Measurements from ENCODE around the gene RETREG3.
"Not testable (repeated sequence)": the region's sequence is repeated elsewhere in the genome, so short reads cannot be mapped to it uniquely, and the experiment has no call there.

RETREG3 gene

DNA sequence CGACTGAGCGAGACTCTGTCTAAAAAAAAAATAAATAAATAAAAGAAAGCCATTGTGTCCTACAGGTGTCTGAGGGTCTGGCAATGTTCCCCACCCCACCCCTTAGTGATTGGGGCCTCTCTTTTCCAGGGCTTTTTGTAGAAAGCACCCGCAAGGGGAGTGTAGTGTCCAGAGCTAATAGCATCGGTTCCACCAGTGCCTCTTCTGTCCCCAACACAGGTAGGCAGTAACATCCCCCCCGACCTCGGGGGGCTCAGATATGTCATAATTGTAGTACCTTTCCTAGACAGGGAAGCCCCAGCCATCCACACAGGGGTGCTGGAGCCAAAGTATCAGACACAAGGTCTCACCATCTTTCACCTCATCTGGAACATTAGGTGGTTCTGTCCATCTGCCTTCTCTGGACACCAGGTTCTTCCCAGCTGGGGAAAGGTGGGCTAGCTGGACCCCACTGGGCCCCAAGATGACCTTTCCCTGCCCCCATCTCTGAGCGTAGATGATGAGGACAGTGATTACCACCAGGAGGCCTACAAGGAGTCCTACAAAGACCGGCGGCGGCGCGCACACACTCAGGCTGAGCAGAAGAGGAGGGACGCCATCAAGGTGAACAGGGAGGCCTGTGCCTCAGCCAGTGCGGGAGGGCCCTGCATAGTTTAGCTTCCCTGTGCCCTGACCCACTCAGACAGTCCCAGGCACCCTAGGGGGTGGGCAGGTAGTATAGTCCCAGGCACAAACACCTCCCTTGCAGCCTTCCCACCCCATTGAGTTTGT, 40.6 kb downstream of the RETREG3 start:
- no peak for DNase-seq

DNA sequence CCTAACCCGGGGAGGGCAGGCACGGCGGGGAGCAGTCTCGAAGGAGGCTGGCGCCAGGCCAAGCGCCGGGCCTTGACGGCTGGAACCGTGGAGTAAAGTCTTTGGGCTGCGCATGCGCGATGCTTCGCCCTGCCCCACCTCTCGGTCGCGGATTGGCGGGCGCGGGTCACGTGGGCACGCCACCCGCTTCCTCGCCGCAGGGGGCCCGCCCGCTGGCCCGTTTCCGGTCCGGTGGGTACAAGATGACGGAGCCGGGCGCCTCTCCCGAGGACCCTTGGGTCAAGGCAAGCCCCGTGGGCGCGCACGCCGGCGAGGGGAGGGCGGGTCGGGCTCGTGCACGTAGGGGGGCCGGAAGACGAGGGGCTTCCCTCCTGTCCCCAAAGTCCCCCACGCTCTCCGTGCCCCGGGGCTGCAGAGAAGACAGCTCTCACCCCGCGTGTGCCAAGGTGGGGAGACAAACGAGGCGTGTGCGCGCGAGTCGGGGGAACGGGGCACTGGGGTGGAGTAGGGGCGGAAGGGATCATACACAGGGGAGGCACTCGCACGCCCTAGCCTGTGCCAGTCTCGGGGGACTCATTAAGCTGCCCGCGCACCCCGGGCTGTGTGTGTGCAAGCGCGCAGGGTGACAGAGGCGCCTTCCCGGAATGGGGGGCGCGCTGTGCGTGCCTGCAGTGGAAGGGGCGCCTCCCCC, 42.1 kb downstream of the RETREG3 start, which contains the start of gene MLX:
Gene MLX (plus strand): TSS at position 218 of the 691 bp plus-strand sequence. CDS start 25 bp downstream, at position 243.
- peak; percentile 98 for DNase-seq

DNA sequence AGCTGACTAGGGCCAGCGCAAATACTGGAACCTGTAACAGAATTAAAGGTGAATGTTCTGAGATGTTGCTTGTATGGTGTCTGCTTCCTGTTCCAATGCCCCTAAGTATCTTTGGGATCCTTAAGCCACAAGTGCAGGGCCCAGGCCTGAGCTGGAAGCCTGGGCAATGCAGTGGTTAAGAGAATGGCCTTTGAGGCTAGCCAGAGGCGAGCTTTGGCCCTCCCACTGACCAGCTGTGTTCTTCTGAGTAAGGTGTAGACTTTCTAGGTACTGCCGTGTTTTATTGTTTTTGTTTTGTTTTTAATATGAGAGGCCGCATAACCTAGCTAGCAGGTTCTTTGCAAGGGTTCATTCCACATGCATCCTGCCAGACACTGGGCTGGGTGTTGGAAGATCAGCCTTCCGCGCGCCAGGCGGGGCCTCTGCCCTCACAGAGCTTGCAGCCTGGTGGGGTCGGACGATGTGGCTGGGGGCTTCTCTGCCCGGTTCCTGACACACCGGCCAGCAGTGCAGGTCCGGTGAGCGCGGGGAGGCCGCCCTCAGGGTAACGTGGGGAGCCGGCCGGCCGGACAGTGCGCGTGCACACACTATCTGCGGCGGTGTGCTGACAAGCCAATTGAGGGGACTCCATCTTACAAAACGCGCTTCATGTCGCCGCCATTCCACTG, 42.8 kb downstream of the RETREG3 start:
- no peak for DNase-seq

DNA sequence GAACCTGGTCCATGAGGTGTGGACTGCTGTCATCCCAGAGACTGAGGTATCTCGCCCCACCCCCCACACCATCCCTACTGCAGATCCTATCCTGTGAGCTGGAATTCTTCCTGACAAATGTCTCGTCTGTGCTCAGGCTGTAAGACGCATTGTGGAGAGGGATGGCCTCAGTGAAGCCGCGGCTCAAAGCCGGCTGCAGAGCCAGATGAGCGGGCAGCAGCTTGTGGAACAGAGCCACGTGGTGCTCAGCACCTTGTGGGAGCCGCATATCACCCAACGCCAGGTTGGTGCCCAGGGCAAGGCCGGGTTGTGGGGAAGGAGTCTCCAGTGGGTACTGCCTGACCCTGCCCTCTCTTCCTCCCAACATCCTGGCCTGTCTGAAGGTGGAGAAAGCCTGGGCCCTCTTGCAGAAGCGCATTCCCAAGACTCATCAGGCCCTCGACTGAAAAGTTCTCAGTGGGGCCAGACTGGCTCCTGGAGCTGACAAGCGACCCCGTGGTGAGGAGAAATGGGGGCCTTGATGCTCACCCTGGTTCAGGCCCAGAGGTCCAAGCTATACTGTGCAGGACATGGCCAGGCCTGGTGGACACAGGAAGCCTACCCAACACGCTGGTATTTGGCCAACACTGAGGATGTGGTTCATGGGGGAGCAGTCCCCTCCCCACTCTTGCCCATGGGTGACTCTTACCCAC, 43.5 kb downstream of the RETREG3 start:
- DNase-seq: no peak

DNA sequence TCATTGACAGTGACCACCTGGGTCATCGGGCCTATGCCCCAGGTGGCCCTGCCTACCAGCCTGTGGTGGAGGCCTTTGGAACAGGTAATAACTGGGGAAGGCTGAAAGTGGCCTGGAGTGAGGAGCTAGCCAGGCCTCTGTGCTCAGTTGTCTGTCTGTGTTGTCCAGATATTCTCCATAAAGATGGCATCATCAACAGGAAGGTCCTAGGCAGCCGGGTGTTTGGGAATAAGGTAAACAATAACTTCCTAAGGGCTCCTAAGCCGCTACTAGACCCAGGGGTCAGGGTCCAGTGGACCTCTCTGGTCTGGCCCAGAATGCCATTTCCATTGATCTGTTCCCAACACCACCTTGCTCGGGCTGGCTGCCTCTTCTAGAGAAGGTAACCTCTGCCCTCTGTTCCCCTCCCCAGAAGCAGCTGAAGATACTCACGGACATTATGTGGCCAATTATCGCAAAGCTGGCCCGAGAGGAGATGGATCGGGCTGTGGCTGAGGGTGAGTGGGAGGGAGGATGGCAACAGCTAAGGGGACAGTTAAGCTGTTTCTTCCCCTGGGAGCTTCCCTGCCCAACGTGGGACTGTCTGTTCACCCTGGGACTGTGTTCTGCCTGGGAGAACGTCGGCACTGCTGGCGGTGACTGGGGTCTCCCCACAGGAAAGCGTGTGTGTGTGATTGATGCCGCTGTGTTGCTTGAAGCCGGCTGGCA, 44.2 kb downstream of the RETREG3 start:
- DNase-seq: no peak

DNA sequence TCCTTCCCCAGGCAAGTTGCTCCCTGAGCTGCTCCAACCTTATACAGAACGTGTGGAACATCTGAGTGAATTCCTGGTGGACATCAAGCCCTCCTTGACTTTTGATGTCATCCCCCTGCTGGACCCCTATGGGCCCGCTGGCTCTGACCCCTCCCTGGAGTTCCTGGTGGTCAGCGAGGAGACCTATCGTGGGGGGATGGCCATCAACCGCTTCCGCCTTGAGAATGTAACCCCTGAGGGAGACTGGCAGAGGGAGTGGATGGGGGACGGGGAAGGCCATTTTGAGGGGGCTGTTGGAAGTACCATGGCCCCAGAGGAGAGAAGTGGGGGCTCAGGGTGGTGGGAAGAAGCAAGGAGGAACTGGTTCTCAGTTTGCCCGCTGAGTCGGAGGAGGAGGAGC, 45.2 kb downstream of the RETREG3 start:
- DNase-seq: no peak

DNA sequence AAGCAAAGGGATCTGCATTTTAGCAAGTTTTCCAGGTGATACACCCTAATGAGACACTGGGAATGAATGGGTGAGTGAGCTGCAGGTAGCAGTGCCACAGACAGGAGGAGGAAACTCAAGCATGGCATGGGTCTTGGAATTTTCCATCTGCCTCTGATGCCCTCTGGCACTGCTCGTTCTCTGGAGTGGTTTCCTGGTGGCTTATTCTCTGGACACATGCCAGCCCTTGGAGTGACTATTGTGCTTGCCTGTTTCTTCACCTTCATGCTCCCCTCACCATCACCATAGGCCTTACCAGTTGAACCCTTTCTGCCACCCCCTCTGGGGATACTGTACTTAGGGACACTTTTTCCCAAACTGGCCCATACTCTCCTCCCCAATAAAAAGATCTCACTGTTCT, 45.6 kb downstream of the RETREG3 start:
- no peak for DNase-seq

DNA sequence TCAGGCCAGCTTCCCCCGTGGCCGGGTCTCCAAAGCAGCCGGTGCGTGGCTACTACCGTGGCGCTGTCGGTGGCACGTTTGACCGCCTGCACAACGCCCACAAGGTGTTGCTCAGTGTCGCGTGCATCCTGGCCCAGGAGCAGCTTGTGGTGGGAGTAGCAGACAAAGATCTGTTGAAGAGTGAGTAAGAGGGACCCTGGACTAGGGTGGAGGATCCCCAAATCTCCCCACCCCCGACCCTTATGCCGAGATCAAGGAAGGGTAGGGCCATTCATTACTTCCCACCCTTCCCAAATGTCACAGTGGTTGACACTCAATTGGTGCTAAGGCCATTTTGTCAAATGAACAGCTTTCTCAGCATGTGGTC, 46.0 kb downstream of the RETREG3 start:
- no peak for DNase-seq

DNA sequence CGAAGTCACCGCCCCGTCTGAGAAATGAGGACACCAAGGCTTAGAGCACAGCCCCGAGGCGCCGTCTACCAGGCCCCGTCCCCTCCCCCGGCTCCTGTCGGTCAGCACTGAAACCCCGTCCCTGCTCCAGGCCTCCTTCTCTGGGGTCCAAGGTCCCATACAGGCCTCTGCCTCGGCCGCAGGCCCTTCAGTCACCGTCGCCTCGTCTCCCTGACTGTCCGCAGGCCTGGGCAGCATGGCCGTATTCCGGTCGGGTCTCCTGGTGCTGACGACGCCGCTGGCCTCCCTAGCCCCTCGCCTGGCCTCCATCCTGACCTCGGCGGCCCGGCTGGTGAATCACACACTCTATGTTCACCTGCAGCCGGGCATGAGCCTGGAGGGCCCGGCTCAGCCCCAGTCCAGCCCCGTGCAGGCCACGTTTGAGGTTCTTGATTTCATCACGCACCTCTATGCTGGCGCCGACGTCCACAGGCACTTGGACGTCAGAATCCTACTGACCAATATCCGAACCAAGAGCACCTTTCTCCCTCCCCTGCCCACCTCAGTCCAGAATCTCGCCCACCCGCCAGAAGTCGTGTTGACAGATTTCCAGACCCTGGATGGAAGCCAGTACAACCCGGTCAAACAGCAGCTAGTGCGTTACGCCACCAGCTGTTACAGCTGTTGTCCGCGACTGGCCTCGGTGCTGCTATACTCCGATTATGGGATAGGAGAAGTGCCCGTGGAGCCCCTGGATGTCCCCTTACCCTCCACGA, 46.6 kb downstream of the RETREG3 start:
- no peak for DNase-seq

DNA sequence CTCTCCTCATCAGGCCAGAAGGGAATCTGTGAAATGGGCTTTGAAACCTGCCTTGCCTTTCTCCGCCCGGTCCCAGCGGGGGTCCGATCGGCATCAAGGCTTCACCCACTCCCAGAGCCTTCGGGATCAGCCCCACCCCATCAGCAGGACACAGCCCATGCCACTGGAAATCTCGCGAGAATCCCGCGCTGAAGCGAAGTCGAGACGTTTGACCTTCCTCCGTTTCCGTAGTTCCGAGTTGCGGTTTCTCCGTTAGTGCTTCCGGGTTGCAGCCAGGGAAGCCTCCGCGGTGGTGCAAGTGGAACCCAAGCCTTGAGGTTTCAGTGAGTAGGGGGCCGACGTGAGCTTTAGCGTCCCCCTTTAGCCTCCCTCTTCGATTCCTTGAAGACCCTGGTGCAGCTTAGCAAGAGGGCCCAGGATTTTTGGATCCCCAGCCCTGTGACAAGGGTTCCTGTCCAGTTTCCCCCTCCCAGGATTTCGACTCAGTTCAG, 47.2 kb downstream of the RETREG3 start, which contains the start of gene COASY:
Gene COASY (plus strand): TSS at position 252 of the 491 bp plus-strand sequence. CDS start 475 bp downstream, outside the sequence.
- peak; percentile 96 for DNase-seq

DNA sequence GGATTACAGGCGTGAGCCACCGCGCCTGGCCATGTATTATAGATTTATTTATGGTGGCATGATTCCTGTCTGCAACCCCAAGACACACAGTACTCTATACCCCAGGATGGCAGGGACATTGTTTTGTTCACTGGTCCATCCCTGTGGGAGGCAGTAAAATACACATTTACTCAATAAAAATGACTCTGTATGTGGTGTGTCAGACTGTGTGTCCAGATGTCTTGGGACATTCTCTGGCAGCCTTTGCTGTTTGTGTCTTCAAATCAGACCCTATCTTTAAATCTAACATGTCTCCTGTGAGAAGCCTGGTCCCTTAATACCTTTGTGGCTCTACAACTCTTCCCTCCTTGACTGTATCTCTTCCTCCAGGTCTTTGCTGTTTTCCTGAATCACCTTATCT, 48.9 kb downstream of the RETREG3 start:
- no peak for DNase-seq

DNA sequence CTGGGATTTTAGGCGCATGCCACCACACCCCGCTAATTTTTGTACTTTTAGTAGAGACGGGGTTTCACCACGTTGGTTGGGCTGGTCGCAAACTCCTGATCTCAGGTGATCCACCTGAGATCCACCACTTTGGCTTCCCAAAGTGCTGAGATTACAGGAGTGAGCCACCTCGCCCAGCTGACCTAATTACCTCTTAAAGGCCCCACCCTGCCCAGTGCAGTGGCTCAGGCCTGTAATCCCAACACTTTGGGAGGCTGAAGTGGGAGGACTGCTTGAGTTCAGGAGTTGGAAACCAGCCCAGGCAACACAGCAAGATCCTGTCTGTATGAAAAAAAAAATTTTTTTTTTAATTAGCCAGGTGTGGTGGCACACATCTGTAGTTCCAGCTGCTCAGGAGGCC, 50.1 kb downstream of the RETREG3 start:
- no peak for DNase-seq

DNA sequence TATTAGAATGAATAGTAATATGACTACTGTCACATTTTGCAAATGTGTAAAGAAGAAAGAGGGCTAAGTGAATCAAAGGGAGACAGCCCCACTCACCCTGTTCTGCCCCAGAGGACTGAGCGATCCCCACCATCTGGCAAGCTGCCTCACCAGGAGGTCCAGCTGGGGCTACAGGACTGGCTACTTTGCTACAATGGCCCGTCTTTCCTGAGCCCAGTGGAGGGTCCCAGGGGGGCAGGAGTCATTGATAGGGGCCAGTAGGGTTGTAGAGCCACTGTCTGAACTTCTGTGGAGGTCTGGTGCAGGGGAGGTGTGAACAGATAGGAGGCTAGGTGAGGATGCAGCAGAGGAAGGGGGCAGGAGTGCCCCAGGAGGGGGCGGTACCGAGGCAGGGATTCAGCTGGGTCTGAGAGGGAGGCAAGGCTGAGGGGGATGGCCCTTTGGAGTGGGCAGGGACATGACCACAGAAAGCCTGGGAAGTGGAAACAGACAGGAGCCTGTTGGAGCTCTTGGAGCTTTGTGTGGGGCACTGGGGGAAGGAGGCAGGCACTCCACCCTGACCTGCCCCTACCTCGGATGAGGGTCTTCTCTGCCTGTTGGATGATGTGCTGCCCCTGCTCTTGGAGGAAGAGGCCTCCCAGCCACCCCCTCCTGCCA, 53.1 kb downstream of the RETREG3 start:
- DNase-seq: not testable (repeated sequence)

DNA sequence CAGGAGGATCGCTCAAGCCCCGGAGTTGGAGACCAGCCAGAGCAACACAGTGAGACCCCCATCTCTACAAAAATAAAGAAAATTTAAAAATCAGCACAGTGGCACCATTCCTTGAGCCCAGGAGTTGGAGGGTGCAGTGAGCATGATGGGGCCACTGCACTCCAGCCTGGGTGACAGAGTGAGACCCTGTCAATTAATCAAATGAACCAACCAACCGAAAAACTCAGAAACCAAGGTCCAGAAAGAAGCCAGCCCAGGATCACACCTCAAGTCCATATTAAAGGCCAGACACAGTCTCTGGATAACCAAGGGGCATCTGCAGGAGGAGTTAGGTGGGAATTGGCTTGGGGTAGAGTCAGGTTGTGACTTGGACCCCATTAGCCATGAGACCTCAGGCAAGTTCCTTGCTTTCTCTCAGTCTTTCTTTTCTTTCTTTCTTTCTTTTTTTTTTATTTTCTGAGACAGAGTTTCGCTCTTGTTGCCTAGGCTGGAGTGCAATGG, 54.0 kb downstream of the RETREG3 start:
- no peak for DNase-seq

DNA sequence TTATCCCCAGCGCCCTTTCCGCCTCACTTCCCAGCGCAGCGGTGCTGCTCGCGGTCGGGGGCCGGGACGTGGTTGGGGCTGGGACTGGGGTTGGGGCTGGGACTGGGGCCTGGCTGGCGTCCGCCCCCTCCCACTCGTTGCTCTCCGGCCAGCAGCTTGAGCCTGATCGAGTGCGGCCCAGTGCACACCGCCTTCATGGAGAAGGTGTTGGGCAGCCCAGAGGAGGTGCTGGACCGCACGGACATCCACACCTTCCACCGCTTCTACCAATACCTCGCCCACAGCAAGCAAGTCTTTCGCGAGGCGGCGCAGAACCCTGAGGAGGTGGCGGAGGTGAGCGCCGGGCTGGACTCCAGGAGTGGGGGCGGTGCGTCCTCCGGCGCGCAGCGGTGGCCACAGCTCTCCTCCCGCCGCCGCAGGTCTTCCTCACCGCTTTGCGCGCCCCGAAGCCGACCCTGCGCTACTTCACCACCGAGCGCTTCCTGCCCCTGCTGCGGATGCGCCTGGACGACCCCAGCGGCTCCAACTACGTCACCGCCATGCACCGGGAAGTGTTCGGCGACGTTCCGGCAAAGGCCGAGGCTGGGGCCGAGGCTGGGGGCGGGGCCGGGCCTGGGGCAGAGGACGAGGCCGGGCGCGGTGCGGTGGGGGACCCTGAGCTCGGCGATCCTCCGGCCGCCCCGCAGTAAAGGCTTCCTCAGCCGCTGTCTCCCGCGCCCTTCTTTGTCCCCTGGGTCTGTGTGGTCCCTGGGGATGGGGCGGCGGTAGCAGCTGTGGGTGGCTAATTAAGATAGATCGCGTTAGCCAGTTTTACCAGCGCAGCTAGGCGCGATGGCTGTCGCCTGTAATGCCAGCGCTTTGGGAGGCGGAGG, 54.7 kb downstream of the RETREG3 start:
- peak; percentile 91 for DNase-seq

DNA sequence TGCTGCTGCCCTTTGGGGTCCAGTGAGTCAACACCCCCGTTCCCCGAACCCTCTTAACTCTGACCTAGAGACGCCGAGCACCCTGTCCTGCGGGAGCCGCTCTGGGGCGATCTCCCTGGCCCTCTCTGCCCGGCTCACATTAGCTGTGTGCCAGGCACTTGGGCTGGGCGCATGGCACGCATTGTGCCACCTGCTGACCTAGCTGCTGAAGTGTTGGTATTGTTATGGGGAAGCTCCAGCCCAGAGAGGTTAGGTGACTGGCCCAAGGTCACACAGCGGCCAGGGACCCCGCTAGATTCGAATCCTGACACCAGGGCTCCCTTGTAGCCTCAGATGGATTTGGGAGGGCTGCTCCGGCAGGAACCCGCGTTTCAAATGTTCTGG, 55.3 kb downstream of the RETREG3 start:
- no peak for DNase-seq

DNA sequence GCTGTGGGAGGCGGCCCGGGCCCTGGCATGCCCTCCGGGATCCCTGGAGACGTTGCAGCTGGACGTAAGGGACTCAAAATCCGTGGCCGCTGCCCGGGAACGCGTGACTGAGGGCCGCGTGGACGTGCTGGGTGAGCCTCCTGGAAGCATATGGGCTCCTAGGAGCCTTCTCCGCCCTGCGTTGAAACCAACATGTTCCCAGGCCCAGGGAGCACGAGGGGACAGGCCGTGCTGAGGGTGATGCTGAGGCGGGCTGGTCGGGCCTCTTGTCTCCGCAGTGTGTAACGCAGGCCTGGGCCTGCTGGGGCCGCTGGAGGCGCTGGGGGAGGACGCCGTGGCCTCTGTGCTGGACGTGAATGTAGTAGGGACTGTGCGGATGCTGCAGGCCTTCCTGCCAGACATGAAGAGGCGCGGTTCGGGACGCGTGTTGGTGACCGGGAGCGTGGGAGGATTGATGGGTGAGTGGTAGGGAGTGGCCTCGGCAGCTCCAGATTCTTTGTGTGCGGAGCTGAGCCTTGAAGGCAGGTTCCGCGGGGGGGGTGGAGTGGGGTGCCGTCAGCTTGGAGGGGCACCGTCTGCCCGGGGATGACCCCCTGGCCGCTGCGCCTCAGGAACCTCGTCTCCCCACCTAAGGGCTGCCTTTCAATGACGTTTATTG, 55.9 kb downstream of the RETREG3 start:
- no peak for DNase-seq

DNA sequence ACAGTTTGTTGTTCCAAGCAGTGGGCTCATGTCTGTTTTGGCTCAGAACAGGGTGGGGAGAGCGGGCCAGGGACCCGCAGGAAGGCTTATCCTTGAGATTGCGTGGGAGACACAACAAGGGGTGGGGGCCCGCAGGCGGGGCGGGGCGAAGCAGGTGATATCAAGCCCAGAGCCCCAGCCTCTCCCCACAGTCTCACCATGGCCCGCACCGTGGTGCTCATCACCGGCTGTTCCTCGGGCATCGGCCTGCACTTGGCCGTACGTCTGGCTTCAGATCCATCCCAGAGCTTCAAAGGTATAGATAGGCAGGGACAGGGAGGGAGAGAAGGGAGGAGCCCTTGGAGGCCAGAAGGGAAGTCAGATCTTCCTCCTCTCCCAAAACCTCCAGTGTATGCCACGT, 56.4 kb downstream of the RETREG3 start, which contains the start of gene HSD17B1:
Gene HSD17B1 (plus strand): TSS at position 188 of the 400 bp plus-strand sequence. CDS start 11 bp downstream, at position 199.
- not testable (repeated sequence) for DNase-seq
